HG03520 (cell line): ENCODE data around the gene PLXDC2.

Experiments
- ATAC-seq: cut with Tn5 transposase; IDR thresholded peaks from one replicate; pipeline ENCODE4 v1.9.1; 2021; ENCODE audit warnings: mild to moderate bottlenecking, moderate library complexity; ENCODE audit not compliant: unreplicated experiment

Gene PLXDC2

GRCh38 chr10:19848226-19848985, 32.2 kb downstream of the PLXDC2 start:
- ATAC-seq, result no peak

DNA sequence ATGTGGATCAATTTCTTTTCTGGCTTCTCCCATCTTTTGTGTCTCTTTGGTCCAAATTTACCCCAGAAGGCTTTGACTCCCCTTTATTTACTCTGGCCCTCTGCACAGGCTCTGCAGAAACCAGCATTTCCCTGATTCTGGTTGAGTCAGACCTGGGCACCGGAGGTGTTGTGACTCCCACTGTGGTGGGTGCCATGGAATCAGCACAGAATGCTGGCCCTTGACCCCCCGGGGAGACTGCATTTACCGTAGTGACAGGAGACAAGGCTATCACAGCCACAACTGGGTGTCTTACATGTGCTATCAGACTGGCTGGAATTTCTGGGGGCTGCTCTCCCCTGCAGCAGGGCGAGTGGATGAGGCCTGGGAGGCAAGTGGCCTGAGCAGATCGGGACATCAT, 37.6 kb downstream of the PLXDC2 start:
- no peak for ATAC-seq

DNA sequence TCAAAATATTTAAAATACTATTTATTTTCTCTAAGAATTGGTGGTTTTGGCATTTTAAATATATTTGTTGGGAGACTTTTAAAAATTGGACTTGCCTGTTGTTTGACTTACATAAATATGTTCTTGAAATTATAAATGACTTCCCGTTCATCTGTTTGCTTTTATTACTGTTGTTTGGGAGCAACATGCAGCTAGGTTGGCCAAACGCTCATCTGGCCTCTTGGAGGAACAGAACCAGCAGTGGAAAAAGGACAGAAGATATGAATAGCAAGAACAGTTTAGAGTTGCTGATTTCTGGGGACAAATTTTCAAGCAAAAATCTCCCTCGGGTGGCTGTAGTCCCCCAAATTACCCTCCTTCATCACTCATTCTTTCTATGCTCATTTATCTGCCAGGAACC, 41.6 kb downstream of the PLXDC2 start:
- ATAC-seq, result no peak

- ATAC-seq, result no peak
These were observed 43.9 kb downstream of the PLXDC2 start for GRCh38 chr10:19860107-19860506.

DNA sequence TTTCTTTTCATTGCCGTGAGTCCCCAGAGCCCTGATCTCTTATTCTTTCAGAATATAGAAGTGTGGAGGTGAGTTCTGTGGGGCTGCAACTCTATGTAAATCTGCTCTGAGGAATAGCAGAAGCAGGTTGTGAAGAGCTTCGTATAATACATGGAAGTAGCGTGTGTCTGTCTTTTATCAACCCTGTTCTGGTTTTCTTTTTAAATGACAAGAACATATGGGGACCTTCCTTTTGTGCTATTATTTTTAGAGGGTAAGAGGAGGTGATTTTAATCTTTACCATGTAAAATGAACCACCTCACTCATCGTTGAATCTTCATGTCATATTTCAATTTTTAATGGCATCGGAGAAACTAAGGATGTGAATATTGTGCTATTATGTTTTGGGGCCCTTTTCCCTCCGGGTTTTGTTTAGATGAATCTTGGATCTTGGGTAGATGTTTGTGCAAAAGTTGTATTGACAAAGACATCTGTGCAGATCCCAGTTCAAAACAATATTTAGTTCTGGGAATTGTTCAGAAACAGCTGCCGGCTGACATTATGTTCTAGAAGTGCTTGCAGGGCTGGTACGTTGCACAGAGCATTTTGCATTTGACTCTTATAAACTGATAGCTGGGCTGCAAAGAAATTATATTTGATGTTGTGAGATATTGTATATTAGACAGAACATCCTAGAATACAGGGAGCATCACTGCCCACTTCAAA, 46.7 kb downstream of the PLXDC2 start:
- no peak for ATAC-seq

- no peak for ATAC-seq
These were observed 49.4 kb downstream of the PLXDC2 start for GRCh38 chr10:19865676-19866075.

DNA sequence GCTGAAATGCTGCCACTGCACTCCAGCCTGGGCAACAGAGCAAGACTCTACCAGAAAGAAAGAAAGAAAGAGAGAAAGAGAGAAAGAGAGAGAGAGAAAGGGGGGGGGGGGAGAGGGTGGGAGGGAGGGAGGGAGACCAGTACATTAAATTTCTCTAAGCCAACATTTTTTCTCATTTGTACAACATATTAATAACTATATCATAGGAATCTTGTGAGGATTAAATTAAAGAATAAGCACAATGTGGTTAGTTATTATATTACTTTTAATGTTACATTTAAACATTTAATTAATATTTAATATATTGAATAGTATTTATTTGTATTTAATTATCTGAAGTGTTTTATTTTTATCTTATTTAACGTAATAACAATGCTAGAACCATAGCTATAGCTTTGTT, 53.1 kb downstream of the PLXDC2 start:
- ATAC-seq, result no peak

DNA sequence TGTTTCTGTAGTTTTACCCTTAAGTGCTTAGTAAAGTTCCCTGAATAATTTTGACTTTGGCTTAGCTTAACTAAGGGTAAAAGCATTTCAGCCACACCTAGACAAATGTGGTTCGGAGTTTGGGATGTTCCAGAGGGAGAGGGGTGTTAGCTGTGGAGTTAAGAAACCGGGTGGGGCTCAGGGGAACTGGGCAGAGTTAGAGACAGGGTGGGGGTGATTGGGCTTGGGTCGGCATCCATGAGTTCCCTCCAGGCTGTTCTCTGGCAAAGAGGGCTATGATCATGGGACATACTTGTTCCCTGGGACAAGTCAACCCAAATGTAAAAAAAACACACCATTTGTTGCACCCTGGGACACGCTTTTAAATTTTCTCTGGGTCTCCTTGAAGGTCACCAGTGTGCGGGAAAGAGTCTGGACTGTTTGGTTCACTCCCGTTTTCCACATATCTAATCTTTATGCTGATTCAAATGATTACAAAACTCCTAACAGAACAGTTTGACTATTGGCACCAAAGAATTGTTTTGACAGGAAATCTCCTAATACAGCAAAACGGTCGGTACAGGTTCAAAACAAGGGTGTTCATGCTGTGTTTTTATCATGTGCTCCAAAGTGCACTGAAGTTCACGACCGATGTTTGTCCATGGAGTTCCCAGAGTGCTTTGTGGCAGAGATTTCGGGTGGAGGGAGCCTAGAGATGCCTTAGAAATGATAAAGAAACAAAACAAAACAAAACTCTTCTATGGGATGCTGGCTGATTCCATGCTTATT, 56.5 kb downstream of the PLXDC2 start:
- no peak for ATAC-seq

GRCh38 chr10:19874190-19874589, 58.0 kb downstream of the PLXDC2 start:
- no peak for ATAC-seq

DNA sequence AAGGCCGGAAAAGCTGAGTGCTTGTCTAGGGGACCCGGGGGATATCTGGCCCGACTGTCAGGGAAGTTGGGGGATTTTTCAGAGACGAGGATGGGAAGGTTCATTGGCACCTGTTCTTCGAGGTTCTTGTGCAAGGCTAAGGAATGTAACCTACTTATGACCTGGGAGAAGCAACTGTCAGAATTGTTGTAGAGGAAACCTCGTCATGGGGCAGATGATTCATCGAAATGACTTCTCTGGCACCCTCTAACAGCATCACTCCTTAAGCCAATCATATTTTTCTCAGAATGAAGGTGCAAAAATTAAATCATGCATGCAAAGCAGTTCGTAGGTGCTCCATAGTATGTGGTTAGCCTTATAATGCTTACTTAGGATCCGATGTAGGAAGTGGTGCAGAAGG, 58.6 kb downstream of the PLXDC2 start:
- ATAC-seq, result no peak

DNA sequence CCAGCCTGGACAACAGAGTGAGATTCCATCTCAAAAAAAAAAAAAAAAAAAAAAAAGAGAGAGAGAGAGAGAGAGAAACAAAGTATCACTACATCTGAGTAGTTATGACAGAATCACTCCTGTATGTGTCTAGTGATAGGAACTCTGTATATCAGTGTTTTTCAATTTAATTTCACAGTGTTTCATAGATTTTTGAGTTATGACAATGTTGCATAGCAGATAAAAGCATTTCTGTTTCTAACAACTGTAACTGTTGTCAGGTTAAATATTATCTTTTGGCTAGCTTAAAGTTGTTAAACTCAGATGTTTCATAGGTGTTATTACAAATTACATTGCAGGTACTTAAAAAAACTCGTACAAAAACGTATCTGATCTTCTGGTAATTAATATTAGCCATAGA, 60.3 kb downstream of the PLXDC2 start:
- ATAC-seq, result no peak

GRCh38 chr10:19877466-19878255, 61.4 kb downstream of the PLXDC2 start:
- no peak for ATAC-seq

DNA sequence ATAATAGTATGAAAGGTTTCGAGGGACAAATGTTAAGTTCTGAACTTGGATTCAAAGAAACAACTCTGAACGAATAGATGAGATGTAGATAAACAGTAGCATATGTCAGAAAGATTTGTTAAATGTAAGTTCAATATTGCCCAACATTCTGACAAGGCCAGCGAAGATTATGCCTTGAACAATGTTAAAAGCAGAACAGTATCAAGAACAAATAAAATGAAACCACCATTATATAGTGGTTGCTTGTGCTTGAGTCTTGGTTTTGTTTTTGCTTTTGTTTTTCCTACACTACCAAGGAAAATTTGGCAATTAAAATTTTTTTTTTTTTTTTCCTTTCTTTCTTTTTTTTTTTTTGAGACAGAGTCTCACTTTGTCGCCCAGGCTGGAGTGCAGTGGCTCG, 66.4 kb downstream of the PLXDC2 start:
- no peak for ATAC-seq

DNA sequence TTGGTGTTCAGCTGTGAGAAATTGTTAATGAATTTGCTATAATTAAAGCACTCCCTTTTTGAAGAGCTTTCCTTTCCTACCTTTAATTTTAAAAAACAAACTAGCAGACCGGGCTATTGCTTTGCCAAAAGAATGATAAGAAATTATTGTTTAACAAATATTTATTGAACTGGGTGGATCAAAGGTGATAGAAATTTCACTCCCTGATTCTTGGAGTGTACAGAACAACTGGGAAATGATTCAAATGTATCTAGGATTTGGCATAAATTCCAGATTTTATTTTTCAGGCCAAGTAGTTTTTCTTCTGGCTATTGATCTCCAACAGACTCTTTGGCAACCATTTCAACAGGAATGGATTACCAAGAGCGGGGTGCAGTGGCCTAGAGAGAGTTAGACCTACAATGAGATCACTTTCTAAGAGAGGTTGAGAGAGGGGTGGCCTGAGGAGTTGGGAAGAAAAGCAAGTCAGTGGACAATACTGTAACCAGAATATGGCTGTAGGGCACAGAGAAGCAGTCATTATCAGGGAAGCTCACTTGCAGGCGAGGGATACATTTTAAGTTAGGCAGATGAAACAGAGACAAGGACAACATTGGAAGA, 71.9 kb downstream of the PLXDC2 start:
- no peak for ATAC-seq

- no peak for ATAC-seq
These were observed 73.0 kb downstream of the PLXDC2 start for GRCh38 chr10:19889256-19889655.

DNA sequence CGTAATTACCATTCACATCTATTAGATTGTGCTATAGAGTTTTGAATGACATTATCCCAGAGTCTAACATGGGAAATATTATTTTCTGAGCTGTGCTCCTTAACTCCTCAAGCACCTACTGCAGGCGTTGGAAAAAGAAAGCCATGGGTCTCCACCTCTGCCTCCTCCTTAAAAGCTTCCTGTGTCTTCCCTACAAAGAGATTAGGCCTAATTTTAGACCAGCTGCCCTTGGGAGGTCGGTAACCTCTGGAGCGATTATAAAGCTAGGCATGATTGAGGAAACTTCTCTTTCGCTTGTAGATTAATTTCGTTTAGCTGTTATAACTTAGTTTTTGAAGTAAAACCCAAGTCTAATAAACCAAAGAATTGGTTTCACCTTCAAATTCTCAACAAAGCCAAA, 75.2 kb downstream of the PLXDC2 start:
- no peak for ATAC-seq

- ATAC-seq, result no peak
These were observed 76.0 kb downstream of the PLXDC2 start for GRCh38 chr10:19892270-19892669.

GRCh38 chr10:19892677-19893076, 76.4 kb downstream of the PLXDC2 start:
- no peak for ATAC-seq

GRCh38 chr10:19895500-19895899, 79.3 kb downstream of the PLXDC2 start:
- no peak for ATAC-seq

DNA sequence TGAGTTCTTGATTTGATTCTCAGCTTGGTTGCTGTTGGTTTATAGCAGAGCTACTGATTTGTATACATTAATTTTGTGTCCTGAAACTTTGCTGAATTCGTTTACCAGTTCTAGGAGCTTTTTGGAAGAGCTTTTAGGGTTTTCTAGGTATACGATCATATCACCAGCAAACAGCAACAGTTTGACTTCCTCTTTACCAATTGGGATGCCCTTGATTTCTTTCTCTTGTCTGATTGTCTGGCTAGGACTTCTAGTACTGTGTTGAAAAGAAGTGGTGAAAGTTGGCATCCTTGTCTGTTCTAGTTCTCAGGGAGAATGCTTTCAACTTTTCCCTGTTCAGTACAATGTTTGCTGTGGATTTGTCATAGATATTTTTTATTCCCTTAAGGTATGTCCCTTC, 86.2 kb downstream of the PLXDC2 start:
- no peak for ATAC-seq

- peak; percentile 67 for ATAC-seq
These were observed 88.0 kb downstream of the PLXDC2 start for GRCh38 chr10:19904202-19904661.
